Gastroesophageal sphincter (tissue), 3 donors: ENCODE results near the gene SND1.

Experiments used
- POLR2A ChIP-seq, 2 donors: fragments of 450-650 bp; IDR thresholded peaks; one replicate each; pipeline ENCODE4 v1.6.1; 2017; ENCODE audit warnings: antibody characterized with exemption in 2 of 2, mild to moderate bottlenecking in 2 of 2, moderate library complexity in 1 of 2
- TF ChIP-seq, protein P1 (sequence below), 4 experiments: fragments of 200-600 bp in 2 of 4; fragments of 450-650 bp in 2 of 4; sonication (generic) in 1 of 4; IDR thresholded peaks; one replicate each; pipeline ENCODE4 v1.5.1; 2017 to 2019; ENCODE audit warnings: antibody characterized with exemption in 4 of 4, mild to moderate bottlenecking in 2 of 4, moderate library complexity in 2 of 4

DNA sequence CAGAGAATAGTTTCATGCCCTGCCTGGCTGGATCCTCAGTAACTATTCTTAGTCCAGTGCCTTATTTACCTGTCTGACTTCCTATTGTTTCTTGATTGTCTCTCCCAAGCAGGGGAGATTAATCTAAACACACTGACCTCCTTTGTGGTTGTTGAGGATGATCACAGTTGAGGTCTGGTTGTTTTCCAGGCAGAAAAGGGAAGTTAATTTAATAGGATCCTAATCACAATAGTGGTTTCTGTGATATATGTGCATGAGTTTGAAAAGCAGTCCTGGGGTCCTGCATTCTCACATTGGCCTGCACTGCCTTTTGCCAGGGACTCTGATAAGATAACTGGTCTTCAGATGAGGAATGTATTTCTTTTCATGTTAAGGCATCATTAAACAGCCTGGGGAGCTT is 130.1 kb downstream of the SND1 start:
- TF ChIP-seq, protein P1, sequence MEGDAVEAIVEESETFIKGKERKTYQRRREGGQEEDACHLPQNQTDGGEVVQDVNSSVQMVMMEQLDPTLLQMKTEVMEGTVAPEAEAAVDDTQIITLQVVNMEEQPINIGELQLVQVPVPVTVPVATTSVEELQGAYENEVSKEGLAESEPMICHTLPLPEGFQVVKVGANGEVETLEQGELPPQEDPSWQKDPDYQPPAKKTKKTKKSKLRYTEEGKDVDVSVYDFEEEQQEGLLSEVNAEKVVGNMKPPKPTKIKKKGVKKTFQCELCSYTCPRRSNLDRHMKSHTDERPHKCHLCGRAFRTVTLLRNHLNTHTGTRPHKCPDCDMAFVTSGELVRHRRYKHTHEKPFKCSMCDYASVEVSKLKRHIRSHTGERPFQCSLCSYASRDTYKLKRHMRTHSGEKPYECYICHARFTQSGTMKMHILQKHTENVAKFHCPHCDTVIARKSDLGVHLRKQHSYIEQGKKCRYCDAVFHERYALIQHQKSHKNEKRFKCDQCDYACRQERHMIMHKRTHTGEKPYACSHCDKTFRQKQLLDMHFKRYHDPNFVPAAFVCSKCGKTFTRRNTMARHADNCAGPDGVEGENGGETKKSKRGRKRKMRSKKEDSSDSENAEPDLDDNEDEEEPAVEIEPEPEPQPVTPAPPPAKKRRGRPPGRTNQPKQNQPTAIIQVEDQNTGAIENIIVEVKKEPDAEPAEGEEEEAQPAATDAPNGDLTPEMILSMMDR (IDR thresholded peaks at IDR 0.05): no peak
- no peak for TF ChIP-seq POLR2A (IDR thresholded peaks at IDR 0.05)
